ENCODE results near the gene ETS2.
A peak's percentile ranks its signal among the peaks of the same experiment; 100 is the strongest.

The ETS2 gene

DNA sequence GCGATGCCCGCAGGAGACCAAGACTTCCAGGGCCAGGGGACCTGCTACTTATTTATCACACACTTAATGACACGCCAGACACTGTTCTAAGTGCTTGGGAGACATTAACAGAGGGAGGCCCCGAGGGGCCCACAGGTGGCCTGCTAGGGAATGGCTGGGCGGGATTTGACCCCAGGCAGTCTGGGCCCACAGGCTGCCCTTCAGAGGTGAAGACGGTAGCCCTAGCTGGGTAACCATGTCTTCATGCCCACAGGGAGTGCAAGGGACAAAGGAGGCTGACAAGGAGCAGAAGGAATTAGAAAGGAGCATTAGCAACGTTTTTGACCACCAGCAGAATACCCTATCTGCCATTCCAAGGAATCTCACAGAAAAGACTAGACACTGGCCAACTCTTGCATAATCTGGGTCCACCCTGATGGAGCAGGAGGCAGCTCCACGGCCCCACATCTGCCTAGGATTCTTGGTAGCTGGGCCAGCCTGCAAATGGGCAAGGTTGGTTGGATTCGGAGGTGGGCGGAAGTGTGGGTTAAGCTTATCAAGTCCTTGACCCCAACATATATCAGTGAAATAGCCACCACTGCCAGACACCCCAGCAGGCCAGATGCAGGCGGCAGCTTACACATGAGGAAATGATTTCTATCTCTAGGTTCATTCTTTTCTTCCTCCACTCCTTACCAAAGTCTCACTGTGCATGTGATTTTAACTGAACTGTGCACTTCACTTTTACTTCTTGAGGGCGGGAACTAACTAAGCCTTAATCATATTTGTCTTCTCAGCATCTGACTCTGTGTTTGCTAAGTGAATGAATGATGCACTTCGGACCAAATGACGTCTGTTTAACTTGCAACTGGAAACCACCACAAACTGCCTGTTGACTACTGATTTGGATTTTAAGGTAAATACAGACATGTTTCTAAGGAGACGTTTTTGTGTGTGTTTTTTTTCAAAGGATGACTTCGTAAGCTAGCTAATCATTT is 3.4 kb upstream of the ETS2 start:
- no peak for DNase-seq

DNA sequence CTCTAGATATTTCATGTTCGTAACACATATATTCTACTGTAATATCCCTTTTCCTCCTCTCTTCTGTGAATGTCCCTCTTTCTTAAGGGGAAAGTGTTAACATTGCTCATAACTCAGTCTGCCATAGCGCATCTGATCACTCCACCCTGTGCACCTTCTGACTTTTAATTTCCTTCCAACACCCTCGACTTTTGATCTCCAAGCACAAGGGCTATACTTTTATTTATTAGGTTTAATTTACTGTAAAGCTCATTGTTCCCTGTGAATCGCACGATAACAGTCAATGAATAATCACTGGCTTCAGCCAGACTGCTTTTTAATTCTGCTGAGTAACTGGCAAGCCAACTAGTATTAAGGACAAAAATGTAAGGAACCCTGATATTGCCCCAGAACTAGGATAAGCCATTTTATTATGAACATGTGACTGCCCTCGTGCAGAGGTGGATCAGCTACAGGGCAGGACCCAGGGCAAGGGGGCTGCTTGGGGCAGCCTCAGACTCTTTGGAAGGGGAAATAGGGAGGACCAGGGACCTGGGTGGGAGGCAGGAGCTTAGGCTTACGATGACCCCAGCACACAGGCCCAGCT is 2.6 kb upstream of the ETS2 start:
- no peak for DNase-seq

DNA sequence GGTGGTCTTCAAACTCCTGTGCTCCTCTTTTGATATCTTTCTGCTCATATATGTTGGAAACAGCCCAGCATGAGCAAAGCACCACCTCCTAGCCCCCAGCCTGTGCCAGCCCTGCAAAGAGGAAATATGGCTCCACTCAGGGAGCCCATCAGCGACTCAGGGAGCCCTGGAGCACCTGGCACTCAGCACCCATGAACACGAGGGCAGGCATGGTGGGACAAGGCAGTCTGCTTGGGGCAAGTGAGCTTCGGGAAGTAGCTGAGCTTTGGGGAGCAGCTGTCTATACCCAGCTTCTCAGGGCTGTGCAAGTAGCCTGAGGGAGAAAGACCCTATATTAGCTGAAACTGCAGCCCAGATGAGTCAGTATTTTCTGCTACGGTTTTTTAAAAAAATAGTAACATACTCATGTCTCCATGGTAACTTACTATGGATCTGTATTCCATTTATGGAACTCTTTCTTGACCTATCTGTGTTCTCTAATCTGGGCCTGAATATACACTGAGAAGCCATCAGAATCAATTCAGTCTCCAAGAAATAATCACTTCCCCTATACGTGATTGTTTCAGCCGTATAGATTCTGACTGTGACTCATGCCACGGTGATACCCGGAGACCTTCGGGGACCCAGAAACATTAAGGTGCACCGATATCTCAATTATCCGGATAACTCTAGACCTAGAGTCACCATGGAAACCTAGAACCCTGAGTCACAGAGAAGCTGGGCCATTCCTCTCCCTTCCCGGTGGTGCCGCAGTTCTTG is 1.5 kb upstream of the ETS2 start:
- DNase-seq = no peak

DNA sequence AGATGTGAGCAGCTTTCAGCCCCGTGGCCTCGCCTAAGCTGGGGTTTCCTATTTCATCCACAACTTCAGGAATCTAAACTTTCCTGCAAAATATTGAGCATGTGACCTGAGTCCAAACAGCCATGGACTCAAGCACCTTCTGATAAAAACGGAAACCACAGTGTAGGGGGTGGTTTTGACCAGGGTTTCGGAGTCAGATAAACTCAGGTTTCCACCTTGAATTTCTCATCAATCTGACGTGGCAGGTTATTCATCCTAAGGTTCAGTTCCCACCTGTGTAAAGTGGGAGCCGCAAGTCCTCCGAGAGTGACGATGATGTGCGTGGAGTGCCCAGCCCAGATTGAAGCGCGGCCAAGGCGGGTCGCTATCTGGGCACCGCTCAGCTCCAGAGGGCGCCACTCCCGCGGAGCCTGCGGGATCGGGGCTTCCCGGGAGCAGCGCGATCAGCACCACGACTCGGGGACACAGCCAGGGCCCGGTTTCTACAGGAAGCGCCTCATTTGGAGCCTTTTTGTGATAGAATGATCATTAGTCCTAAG is 871 bp upstream of the ETS2 start:
- DNase-seq = peak; percentile 68

DNA sequence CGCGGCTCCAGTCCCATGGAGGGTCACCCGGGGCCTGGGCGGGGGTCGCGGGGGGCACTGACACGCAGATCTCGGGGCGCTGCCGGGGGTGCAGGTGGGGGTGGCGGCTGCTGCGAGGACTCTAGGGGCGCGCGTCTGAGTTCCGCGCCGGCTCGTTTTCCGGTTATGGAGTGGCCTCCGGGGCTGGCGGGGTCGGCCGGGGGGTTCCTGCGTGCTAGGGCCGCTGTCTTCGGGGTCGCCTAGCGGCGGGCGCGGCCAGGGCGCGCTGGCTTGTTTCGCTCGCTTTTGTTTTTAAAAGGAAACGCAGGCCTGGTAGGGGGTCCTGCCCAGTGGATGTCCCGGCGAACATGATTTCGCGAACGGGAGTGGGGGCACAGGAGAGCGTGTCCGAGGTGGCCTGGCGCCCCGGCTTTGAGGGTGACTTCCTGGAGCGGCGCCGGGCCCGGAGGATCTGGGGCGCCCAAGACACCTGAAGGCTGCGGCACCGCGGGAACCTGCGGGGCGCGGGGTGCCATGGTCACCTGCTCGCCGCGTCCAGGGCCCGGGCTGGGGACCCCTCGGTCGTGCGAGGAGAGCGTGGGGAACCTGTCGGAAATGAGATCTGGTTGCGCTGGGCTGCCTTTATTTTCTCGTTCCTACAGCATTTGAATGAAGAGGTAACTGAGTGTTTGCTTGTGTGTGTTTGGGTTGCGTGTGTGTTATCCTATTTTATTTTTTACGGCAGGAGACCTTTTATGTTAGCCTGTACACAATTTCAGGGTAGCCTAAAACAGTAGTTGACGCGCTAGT is 618 bp downstream of the ETS2 start:
- no peak for DNase-seq

DNA sequence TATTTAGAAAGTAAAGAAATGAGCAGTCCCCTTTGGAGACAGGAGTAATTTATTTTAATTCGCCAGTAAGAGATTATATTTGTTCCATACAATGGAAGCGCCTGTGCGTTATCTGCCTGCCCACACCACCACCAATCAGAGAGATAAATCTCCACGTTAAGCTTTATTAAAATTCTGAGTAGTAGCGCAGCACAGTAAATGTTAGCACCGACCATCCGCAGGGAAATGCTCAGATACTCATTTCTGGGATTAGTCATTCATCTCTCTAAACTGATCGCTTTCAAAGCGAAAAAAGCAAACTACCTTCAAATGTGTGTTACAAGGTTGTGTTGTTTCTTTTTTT is 1.2 kb downstream of the ETS2 start:
- DNase-seq = no peak

DNA sequence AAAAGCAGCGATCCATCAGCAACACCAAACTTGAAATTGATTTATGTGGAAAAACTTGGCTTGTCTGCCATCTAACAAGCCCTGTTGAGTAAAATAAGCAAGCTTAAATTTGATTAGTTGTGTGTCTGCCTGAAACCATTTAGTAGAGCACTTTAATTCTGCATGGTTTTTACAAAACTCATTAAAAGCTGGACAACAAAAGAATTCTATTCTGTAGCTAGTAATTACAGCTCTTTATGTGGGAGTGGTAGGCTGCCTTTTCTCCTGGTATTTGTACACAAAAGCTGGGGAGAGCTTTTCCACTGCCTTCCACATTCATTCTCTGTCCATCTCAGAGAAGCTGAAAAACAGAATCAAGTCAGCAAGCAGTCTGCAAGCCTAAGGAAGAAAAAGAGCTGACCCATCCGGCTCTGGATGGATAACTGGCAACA is 1.7 kb downstream of the ETS2 start:
- DNase-seq = no peak

DNA sequence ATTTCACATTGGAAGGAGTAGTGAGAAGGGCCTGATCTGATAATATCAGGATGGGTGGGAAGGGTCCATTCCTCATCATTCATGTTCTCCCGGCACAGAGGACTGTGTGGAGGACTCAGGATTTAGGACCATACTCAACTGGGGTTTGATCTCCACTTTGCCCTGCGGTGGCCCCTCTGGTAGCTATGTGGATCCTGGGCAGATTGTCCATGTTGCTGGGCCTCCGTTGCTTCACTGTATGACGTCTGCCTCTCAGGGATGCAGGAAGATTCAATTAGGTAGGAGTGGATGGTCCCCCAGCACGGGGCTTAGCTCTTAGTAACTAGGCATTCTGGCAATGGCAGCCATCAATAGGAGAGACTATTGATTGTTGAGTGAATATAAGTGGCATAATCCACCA is 2.3 kb downstream of the ETS2 start:
- no peak for DNase-seq

DNA sequence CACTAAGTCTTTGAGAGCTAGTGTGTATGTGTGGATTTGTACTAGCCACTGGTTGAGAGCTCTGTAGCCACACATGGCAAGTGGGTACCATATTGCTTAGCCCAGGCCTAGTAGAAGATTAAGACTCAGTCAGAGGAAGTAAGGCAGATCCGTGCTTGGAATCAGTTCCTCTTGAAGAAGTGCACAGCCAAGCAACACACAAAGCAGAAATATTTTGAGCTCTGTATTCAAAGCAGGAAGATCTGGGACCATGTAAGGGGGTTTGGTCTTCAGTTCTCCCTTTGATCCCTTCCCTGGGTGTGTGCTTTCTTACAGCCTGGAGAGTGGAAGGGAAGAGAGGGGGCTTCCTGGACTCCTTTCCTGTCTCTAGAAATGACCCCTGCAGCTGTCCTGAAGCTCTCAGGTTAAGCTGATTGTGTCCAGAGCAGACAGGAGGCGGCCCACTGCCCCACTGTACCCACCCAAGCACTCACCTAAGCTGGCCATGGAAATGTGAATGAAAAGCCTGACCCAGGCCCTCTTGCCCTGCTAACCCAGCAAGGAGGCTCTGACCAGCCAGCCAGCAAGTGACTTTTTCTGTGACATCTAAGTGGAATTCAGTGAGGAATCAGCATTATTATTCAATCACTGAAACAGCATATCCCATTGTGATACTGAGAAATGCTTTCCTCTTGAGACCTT is 3.6 kb downstream of the ETS2 start:
- no peak for DNase-seq

DNA sequence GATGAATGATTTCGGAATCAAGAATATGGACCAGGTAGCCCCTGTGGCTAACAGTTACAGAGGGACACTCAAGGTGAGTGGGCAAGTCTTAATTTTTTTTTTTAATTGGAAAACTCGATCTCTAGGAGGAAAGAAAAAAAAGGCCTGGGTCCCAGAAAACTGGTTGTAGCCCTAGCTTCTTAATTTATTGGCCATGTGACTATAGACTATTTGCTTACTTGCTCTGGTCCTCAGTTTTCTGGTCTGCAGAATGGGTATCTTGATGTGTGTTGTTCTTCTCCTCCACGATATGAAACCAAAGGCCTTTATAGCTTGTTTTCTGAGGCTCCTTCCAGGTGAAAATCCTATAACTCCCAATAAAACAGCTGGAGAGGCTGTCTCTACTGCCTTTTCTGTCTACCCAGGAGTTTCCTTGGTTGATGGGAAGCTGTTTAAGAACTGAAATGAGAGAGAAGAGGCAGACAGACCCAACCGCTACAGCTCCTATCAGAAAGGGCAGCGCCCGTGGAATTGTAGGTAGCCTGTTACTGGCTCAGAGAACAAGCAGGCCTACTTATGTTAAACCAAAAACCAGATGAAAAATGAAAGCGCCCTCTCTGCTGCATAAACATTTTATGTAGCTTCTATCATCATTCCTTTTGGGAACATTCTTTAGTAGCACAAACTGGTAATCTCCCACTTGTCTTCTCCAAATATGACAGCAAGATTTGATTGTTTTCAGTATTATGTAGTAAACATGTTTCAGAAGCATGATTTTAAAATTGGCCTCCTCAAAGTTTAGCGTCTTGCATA is 4.5 kb downstream of the ETS2 start:
- no peak for DNase-seq

DNA sequence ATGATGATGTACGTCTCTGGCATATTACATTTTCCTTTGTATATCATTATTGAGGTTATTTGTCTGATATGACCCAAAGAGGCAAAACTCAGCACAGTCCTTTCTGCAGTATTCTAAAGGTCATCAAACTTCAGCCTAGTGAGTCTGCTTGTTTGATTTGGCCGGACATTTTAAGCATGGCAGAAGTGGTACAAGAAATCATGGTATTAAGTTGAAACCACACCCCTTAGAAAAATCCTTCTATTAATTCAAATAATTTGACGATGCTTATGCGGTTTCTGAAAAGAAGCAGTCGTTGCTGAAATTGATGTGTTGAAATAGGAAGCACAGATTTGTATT is 5.1 kb downstream of the ETS2 start:
- DNase-seq = no peak

DNA sequence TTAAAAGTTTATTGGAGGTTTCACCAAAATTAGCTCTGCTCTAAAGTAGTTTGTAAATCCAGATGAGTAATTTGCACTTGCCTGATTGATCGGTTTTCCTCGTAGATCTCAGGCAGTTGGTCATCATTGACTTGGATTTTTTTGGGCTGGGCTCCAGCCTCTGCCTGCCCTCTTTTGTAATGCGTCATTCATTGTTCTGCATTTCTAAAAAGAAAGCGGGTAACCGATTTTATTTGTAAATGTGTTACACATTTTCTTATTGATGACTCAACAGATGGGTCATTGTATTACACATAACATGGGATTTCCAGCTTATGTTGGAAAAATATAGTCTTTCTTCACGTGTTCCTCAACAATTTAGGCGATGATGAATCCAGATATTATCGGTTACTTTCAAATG is 5.5 kb downstream of the ETS2 start:
- peak; percentile 98 for DNase-seq

DNA sequence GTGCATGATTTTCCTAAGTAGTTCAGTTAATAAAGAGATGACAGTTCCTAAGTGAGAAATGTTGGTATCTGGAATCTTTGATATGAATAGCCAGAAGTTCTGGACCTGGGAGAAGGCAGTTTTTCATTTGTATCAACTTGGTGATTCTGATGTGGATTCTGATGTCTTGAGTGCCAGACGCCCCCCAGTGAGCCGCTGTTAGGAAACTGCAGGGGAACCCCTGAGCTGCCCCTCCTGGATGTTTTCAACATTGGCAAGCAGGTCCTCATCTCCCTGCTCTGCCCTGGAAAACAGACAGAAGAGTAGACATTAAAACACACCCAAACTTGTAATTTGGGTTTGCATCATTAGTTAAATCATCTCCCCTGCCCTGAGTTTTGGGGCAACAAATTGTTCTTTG is 7.4 kb downstream of the ETS2 start:
- DNase-seq = no peak

DNA sequence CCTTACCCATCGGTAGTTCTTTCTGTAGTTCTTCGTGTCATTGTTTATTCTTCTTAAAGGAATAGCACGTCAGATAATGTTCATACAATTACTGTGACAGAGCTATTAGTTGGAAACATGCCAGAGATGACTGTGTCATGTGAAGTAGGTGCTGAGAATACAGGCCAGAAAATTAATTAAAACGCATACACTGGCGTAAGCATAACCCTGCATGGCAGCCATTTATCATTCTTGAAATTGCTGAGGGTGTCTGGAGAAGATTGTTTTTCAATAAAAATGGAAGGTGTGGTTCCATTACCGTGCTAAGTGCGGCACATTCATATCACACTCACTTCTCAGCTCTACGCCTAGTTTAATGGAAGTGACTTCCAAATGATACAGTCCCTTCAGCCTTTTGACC is 7.8 kb downstream of the ETS2 start:
- no peak for DNase-seq

DNA sequence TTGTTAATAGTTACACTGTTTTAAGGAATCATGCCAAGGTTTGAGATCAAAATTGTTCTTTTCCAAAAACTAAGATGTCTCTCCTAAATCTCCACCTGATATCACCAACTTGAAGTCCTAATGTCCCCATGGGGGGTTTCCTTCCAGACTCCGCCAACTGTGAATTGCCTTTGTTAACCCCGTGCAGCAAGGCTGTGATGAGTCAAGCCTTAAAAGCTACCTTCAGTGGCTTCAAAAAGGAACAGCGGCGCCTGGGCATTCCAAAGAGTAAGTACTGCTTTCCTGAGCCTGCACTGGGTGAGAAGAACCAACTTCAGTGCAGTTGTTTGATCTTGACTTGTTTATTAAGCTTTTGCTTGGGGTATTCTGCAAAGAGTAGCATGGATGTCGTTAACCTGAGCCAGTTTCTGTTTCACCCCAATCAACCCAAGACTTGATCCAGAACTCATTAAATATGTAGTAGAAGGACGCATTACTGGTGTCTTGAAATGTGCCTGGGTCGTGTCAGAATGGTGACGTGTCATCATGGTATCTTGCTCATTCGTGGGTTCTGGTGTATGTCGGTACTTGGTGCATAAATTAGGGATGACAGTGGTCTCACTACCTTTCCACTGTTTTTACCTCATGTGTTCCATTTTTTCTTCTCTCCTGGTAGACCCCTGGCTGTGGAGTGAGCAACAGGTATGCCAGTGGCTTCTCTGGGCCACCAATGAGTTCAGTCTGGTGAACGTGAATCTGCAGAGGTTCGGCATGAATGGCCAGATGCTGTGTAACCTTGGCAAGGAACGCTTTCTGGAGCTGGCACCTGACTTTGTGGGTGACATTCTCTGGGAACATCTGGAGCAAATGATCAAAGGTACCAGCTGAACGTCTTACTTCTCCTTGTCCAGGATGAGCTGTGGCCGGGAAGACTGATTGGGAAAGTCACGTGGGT is 8.7 kb downstream of the ETS2 start:
- no peak for DNase-seq

DNA sequence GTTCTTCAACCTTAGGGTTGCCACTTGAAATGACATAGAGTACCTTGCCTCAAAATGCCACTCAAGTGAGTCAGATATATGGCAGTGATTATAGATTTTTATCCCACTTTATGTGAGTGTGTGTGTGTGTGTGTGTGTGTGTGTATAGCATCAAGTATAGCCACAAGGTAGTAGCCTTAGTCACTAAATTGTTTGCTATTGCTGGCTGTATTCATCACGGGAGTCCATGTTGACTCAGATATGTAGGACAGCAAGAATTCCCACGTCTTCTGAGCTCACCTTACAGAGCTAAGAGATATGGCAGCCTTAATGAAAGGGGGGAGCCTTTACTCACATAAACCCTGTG is 9.3 kb downstream of the ETS2 start:
- DNase-seq = peak; percentile 54

DNA sequence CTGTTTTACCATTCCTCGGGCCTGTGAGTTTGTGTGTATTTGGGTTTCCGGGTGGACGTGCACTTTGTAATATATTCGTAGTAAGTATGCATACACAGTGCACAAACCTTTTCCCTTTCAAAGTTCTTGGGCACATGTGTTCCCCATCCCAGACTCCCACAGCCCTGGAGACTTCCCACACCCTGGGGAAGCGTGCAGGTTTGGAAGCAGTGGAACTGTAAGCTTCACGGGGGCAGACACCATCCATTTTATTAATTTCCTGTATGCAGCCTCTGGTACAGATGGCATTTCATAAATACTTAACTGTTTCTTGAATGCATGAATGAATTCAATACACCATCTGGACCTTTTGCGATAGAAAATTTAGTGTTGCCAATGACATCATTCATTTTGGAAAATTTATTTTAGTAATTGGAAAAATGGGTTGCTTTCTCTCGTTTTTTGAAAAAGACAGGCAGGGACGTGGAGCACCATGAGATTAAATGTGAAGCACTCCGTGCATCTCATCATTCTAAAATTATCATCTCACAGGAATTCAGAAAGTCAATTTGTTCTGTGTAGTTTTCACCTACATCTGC is 10.8 kb downstream of the ETS2 start:
- no peak for DNase-seq

DNA sequence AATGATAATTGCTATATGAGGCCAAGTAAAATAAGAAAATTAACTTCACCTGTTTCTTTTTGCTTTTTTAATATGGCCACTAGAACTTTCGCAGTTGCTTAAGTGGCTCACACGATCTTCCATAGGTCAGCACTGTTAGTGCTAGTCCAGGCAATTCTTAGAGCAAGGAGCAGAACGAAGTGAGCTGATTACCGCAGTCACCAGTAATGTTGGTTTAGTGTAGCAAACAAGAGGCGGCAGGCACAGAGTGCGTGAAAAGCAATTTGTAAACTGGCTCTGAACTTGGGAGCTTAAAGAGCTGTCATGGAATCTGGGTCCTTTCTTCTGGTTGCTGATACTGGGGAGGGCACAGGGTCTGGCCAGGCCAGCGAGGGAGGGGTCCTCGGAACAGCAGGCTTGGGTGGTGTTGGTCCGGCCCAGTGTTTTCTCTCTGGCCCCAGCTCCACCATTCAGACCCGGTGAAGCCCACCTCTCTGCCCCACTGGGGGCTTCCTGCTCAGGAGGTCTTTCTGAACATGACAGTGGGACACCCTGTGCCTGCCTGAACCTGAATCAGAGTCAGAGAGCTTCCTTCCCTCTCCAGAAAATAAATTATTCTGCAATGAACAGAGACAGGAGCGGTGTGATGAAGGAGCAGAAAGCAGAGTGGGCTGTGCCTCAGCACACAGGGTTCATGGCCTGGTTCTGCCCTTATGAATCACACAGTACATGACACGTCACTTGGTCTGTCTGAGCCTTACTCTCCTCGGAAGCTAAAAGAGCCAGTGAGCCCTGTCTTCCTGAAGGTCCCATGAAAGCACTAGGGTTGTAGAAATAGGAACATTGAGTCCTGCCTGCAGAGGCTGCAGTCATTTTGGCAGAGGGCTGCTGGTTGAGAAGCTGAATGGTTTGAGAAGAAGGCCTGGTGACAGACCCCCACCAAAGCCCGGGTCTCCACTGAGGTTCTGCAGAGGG is 11.9 kb downstream of the ETS2 start:
- peak; percentile 87 for DNase-seq

DNA sequence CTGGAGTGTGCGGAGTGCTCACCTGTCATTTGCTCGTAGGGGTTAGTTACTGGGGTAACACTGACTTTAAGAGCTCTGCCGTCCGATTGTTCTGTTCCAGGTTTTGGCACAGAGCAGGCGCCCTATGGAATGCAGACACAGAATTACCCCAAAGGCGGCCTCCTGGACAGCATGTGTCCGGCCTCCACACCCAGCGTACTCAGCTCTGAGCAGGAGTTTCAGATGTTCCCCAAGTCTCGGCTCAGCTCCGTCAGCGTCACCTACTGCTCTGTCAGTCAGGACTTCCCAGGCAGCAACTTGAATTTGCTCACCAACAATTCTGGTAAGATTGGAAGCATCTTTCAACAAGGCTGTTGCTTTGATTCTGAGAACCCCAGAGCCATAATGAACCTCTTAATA is 12.6 kb downstream of the ETS2 start:
- no peak for DNase-seq

All from HCEC 1CT (cell line).